HEK293T (cell line): Measurements from ENCODE around the gene STARD13.

Source experiments
- CTCF ChIA-PET: fragments of 350-600 bp; formaldehyde crosslinking; extraction: SDS; loops from one replicate; lab custom pipeline; 2021; ENCODE audit warnings: antibody characterized with exemption, inconsistent platforms; lab: Yijun Ruan, JAX
- POLR2A ChIA-PET: fragments of 350-600 bp; formaldehyde crosslinking; extraction: SDS; loops from one replicate; lab custom pipeline; 2020; ENCODE audit warnings: antibody characterized with exemption, inconsistent platforms; lab: Yijun Ruan, JAX
- DNase-seq: peaks from one replicate; pipeline ENCODE4 v3.0.0; 2012; ENCODE audit warnings: mixed read lengths; ENCODE audit errors: extremely low spot score
- ARNT ChIP-seq: fragments of 450-650 bp; IDR thresholded peaks from 2 replicates; pipeline ENCODE4 v1.6.1; 2017; ENCODE audit warnings: mild to moderate bottlenecking
- BHLHE40 ChIP-seq: fragments of 450-650 bp; IDR thresholded peaks from 2 replicates; pipeline ENCODE4 v1.6.1; 2016; ENCODE audit warnings: mild to moderate bottlenecking, moderate library complexity, borderline replicate concordance
- CTBP1 ChIP-seq: fragments of 450-650 bp; IDR thresholded peaks from 2 replicates; pipeline ENCODE4 v1.6.1; 2016; ENCODE audit warnings: borderline replicate concordance
- ELF4 ChIP-seq: fragments of 450-650 bp; IDR thresholded peaks from 2 replicates; pipeline ENCODE4 v1.6.1; 2017; ENCODE audit warnings: antibody characterized with exemption
- FOXA1 ChIP-seq: fragments of 450-650 bp; IDR thresholded peaks from 2 replicates; pipeline ENCODE4 v1.6.1; 2016; ENCODE audit warnings: mild to moderate bottlenecking
- FOXK2 ChIP-seq: fragments of 450-650 bp; IDR thresholded peaks from 2 replicates; pipeline ENCODE4 v1.6.1; 2016; ENCODE audit warnings: mild to moderate bottlenecking
- FOXM1 ChIP-seq: fragments of 450-650 bp; IDR thresholded peaks from 2 replicates; pipeline ENCODE4 v1.6.1; 2017; ENCODE audit warnings: mild to moderate bottlenecking, borderline replicate concordance
- HDGF ChIP-seq: fragments of 450-650 bp; IDR thresholded peaks from 2 replicates; pipeline ENCODE4 v1.6.1; 2017; ENCODE audit warnings: antibody characterized with exemption, borderline replicate concordance
- L3MBTL2 ChIP-seq: fragments of 450-650 bp; conservative IDR thresholded peaks from 2 replicates; pipeline ENCODE4 v1.6.1; 2016; ENCODE audit warnings: mild to moderate bottlenecking
- LEF1 ChIP-seq: fragments of 450-650 bp; IDR thresholded peaks from 2 replicates; pipeline ENCODE4 v1.6.1; 2017; ENCODE audit warnings: mild to moderate bottlenecking, borderline replicate concordance
- NFRKB ChIP-seq: fragments of 450-650 bp; IDR thresholded peaks from 2 replicates; pipeline ENCODE4 v1.6.1; 2016; ENCODE audit warnings: mild to moderate bottlenecking, moderate library complexity
- SP1 ChIP-seq: fragments of 450-650 bp; IDR thresholded peaks from 2 replicates; pipeline ENCODE4 v1.6.1; 2017
- SUZ12 ChIP-seq: fragments of 450-650 bp; IDR thresholded peaks from 2 replicates; pipeline ENCODE4 v1.6.1; 2016; ENCODE audit warnings: mild to moderate bottlenecking
- TARDBP ChIP-seq: fragments of 450-650 bp; IDR thresholded peaks from 2 replicates; pipeline ENCODE4 v1.6.1; 2016
- ZNF384 ChIP-seq: fragments of 450-650 bp; IDR thresholded peaks from 2 replicates; pipeline ENCODE4 v1.6.1; 2016
- TF ChIP-seq, protein P1 (sequence below): fragments of 450-650 bp; IDR thresholded peaks from 2 replicates; pipeline ENCODE4 v1.6.1; 2016

Gene STARD13

DNA sequence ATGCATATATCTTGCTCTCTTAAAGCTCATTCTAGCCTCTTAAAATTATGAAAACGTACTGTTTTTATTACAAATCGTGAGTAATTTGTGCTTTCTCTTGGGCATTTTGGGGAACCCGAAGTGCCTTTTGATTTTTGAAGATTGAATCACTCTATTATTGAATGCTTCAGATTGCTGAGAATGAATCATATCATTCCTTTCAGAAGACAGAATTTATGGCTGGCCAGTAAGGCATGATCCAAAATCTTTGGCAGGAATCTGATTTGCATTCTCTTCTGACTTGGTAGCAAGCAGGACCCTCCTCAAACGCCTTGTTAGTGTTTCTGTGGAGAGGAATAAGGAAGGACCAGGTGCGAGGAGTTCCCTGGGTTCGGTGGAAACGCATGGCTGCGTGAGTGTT, 49.5 kb downstream of the STARD13 start:
- ChIA-PET POLR2A (no interaction called here), CTCF (no interaction called here)
- no peak for DNase-seq
- TF ChIP-seq BHLHE40: no peak

DNA sequence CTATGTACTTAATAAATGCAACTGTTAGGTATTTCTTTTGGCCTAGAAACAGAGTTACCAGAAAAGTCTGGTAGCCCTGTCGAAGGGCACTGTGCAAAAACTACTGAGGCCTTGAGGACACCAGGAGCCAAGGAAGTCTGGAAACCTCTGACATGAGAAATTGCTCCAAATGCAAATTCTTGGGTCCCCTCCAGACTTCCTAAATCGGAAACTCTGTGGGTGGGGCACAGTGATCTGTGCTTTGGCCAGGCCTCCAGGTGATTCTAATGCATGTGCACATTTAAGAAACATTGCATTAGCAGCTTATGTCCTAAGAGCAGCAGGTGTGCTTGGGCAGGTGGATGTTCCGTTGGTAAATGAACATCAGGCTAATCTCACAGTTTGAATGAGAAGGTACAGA, 50.0 kb downstream of the STARD13 start:
- TF ChIP-seq, protein P1, sequence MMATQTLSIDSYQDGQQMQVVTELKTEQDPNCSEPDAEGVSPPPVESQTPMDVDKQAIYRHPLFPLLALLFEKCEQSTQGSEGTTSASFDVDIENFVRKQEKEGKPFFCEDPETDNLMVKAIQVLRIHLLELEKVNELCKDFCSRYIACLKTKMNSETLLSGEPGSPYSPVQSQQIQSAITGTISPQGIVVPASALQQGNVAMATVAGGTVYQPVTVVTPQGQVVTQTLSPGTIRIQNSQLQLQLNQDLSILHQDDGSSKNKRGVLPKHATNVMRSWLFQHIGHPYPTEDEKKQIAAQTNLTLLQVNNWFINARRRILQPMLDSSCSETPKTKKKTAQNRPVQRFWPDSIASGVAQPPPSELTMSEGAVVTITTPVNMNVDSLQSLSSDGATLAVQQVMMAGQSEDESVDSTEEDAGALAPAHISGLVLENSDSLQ: no peak
- TF ChIP-seq LEF1 (no peak), NFRKB (no peak), ARNT (no peak), FOXK2 (no peak), ZNF384 (no peak), CTBP1 (no peak), TARDBP (no peak), SUZ12 (no peak), ELF4 (no peak), BHLHE40 (no peak), SP1 (no peak), FOXA1 (no peak)
- DNase-seq: no peak
- POLR2A ChIA-PET: no interaction called here
- CTCF ChIA-PET: no interaction called here

DNA sequence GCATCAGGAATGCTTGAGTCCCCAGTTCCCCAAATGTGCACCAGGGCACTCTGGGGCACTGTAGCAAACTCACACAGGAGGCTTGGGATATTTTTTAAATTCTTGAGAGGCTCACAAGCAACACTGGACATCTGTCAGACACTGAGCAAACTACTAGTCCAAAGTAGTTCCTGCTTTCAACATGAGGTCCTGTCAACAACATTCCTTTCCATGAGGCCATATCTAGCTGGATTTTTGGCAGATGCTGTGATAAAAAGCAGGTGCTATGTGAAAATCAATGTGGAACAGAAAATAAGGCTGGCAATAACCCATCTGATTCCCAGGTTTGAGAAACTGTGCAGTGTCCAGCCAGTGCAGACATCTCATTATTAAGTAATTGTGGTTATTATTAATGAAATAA, 50.5 kb downstream of the STARD13 start:
- DNase-seq: no peak
- ChIA-PET POLR2A (no interaction called here), CTCF (no interaction called here)
- TF ChIP-seq, protein P1: no peak
- TF ChIP-seq FOXM1 (no peak), CTBP1 (no peak), SUZ12 (no peak), BHLHE40 (no peak), ZNF384 (no peak), FOXK2 (no peak), ARNT (no peak), ELF4 (no peak), NFRKB (no peak), SP1 (no peak)

DNA sequence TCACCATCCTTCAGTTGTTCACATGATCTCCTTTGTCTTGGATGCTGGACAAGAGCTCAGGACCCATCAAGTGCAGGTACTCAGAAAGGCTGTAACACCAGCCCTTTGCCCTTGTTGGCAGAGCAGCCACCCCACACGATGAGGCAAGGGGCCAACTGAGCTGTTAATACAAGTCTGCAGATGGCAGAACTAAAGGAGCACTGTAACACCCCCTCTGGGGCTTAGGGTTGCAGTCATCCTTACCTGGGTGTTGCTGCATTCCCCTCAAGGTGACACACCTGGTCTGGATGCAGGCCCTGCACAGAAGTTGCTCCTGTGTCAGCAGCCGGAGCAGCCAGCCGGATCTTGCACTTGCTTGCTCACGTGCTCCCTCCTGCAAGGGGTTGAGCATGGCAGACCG, 52.0 kb downstream of the STARD13 start:
- CTCF ChIA-PET: no interaction called here
- POLR2A ChIA-PET: no interaction called here
- DNase-seq: no peak
- TF ChIP-seq HDGF: no peak
- TF ChIP-seq ZNF384: no peak
- no peak for TF ChIP-seq SUZ12

DNA sequence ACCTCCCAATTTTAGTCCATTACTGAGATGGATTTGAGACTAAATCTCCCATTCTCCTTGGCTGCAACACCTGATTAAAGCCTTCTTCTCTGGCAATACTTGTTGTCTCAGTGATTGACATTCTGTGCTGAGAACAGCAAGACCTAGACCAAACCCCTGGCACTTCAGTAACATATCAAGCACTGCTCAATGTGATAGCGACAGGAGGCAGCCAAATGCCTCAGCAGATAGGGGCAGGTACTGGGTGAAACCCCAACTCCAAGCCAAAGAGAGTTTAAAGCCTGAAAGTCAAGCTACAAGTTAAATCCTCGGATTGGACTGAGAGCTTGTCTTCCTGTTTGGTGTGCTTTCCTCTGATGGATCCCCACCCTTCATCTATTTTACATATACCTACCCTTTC, 52.7 kb downstream of the STARD13 start:
- ChIA-PET CTCF (no interaction called here), POLR2A (no interaction called here)
- TF ChIP-seq HDGF: no peak
- no peak for TF ChIP-seq ELF4
- no peak for TF ChIP-seq SP1
- no peak for DNase-seq

DNA sequence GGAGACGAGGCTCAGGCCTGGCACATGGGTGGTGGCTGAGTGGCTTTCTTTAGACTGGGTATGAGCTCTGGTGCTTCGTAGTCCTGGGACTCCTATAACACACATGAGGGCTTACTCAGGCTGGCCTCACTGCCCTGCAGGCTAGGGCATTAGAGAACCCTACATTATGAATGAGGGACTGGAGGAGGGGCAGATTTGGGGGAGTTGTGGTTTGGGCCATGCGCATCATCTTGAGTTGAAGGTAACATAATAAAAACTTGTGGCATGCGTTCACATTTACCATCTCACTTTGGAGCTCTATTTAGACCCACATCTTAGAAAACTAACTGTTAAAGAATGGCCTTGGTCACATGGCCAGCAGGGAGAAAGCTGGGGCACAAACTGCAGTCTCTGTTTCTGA, 54.2 kb downstream of the STARD13 start:
- TF ChIP-seq CTBP1: no peak
- no peak for TF ChIP-seq SP1
- no peak for TF ChIP-seq ZNF384
- no peak for TF ChIP-seq FOXK2
- no peak for TF ChIP-seq L3MBTL2
- no peak for TF ChIP-seq TARDBP
- TF ChIP-seq FOXM1: no peak
- TF ChIP-seq FOXA1: no peak
- no peak for TF ChIP-seq BHLHE40
- TF ChIP-seq LEF1: no peak
- TF ChIP-seq ARNT: no peak
- TF ChIP-seq NFRKB: no peak
- TF ChIP-seq HDGF: no peak
- no peak for TF ChIP-seq ELF4
- TF ChIP-seq SUZ12: no peak
- TF ChIP-seq, protein P1: no peak
- ChIA-PET CTCF (interaction anchor here (0.9 kb wide), 1 partner anchor 14 kb away, joined by 3 read pairs; no protein-coding TSS in a partner anchor), POLR2A (no interaction called here)

DNA sequence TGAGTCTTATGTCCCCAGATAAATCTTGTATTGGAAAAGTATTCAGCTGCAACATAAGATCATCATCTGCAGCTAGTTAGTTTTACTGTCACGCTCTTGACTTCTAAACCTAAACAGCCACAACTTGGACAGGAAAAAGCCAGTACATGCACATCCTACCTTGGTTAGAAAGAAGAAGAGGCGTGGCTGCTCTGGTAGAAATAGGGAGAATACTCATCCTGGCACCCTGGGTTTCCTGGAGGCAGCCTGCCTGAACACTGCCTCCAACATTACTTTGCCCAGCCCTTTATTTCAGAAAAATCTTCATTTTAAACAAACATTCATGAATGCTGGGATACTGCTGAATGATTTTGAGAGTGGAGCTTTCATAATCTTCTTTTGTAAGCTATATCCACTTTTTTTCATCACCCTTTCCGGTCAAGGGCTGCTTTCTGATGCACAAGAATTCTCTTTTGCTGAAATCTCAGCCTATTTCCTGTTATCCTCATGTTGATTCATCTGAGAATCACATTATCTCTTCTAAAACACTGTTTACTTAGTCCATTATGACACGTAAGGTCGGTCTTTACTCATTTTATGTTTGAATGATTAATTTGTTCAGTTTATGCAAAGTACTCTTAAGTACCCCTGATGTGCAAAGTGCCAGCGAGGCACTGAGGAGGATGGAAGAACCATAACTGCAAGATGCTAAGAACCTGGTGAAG, 55.2 kb downstream of the STARD13 start:
- CTCF ChIA-PET: interaction anchor here (0.9 kb wide), 1 partner anchor 13 kb away, joined by 3 read pairs; no protein-coding TSS in a partner anchor

More for the DNA sequence above, 54.2 kb downstream of the STARD13 start:
- no peak for DNase-seq

More for the DNA sequence above, 55.2 kb downstream of the STARD13 start:
- no peak for DNase-seq
- TF ChIP-seq FOXA1 (no peak), ELF4 (no peak), BHLHE40 (no peak), HDGF (no peak), TARDBP (no peak), ZNF384 (no peak), L3MBTL2 (no peak), CTBP1 (no peak), ARNT (no peak)
- POLR2A ChIA-PET: no interaction called here
